Coronary artery (tissue), 2 donors: Measurements from ENCODE around the gene COL21A1.

Source experiments
- DNase-seq: peaks from one replicate; pipeline ENCODE4 v3.0.0-alpha.2; 2017; ENCODE audit warnings: low spot score
- H3K27ac ChIP-seq, 2 donors: fragments of 200-600 bp; sonication (generic); one replicate each; pipeline ENCODE4 v1.5.1; 2016 to 2019
- H3K4me3 ChIP-seq: fragments of 200-600 bp; sonication (generic); 2 replicates; pipeline ENCODE4 v1.5.1; 2016; ENCODE audit warnings: mild to moderate bottlenecking, moderate library complexity
- TF ChIP-seq, protein P1 (sequence below): fragments of 200-600 bp; sonication (generic); IDR thresholded peaks from one replicate; pipeline ENCODE4 v1.5.1; 2019; ENCODE audit warnings: antibody characterized with exemption

The COL21A1 gene

DNA sequence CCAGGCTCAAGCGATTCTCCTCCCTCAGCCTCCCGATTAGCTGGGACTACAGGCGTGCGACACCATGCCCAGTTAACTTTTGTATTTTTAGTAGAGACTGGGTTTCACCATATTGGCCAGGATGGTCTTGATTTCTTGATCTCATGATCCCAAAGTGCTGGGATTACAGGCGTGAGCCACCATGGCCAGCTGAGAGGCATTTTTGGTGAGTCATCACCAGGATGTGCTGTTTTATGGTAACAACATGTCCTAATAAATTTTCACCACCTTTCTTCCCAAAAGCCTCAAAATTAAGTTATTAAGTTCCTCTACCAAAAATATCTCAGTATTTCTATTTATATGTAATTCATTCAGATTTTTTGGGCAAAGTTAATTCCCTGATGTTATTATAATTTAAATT is 53.5 kb downstream of the COL21A1 start:
- no peak for DNase-seq
- Histone ChIP-seq H3K4me3 (no peak overlapping the region), H3K27ac (no peak overlapping the region)
- TF ChIP-seq, protein P1, sequence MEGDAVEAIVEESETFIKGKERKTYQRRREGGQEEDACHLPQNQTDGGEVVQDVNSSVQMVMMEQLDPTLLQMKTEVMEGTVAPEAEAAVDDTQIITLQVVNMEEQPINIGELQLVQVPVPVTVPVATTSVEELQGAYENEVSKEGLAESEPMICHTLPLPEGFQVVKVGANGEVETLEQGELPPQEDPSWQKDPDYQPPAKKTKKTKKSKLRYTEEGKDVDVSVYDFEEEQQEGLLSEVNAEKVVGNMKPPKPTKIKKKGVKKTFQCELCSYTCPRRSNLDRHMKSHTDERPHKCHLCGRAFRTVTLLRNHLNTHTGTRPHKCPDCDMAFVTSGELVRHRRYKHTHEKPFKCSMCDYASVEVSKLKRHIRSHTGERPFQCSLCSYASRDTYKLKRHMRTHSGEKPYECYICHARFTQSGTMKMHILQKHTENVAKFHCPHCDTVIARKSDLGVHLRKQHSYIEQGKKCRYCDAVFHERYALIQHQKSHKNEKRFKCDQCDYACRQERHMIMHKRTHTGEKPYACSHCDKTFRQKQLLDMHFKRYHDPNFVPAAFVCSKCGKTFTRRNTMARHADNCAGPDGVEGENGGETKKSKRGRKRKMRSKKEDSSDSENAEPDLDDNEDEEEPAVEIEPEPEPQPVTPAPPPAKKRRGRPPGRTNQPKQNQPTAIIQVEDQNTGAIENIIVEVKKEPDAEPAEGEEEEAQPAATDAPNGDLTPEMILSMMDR = no peak

DNA sequence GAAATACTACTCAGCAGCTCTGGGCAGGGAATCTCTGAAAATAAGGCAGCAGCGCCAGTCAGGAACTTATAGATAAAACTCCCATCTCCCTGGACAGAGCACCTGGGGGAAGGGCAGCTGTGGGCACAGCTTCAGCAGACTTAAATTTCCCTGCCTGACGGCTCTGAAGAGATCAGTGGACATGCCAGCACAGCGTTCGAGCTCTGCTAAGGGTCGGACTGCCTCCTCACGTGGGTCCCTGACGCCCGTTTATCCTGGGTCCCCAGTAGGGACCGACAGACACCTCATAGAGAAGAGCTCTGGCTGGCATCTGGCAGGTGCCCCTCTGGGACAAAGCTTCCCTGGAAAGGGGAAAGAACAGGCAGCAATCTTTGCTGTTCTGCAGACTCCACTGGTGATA is 59.0 kb downstream of the COL21A1 start:
- Histone ChIP-seq H3K4me3 (peak overlapping the region; percentile 27), H3K27ac (no peak overlapping the region)
- DNase-seq = no peak
- TF ChIP-seq, protein P1 = no peak

DNA sequence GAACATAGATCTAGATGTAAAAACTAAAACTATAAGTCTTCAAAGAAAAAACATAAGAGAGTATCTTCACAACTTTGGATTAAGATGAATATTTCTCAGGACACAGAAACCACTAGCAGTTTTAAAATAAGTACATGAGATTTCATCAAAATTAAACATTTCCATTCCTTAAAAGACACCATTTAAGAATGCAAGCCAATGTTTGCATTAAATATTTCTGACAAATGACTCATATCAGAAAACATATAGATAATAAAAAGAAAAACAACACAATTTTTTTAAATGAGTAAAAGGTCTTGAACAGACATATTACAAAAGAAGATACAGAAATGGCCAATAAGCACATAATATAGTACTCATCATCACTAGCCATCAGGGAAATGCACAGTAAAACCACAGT is 59.7 kb downstream of the COL21A1 start:
- no peak for DNase-seq
- Histone ChIP-seq H3K27ac (no peak overlapping the region), H3K4me3 (no peak overlapping the region)
- TF ChIP-seq, protein P1 = no peak

DNA sequence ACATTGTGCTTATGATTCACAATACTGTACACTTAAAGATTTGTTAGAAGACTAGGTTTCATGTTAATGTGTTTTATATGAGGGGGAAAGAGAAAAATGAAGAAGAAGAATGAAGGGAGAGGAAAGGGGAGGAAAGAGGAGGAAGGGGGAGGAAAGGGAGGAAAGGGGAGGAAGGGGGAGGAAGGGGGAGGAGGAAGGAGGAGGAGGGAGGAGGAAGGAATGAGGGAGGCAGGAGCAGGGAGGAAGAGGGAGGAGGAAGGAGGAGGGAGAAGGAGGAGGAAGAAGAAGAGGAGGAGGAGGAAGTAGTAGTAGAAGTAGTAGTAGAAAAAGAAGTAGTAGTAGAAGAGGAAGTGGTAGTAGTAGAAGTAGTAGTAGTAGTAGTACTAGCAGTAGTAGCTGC is 70.6 kb downstream of the COL21A1 start:
- Histone ChIP-seq H3K4me3 (no peak overlapping the region), H3K27ac (no peak overlapping the region)
- TF ChIP-seq, protein P1 = no peak
- no peak for DNase-seq

DNA sequence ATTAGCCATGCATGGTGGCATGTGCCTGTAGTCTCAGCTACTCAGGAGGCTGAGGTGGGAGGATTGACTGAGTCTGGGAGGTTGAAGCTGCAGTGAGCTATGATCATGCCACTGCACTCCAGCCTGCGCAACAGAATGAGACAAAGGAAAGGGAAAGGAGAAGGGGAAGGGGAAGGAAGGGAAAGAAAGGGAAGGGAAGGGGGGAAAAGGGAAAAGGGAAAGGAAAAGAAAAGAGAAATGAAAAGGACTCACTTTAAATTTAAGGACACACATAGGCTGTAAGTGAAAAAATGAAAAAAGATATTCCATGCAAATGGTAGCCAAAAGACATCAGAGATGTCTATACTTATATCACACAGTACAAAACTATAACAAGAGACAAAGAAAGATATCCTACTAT is 74.2 kb downstream of the COL21A1 start:
- TF ChIP-seq, protein P1 = no peak
- H3K27ac ChIP-seq = no peak overlapping the region
- no peak for DNase-seq
- H3K4me3 ChIP-seq = no peak overlapping the region

DNA sequence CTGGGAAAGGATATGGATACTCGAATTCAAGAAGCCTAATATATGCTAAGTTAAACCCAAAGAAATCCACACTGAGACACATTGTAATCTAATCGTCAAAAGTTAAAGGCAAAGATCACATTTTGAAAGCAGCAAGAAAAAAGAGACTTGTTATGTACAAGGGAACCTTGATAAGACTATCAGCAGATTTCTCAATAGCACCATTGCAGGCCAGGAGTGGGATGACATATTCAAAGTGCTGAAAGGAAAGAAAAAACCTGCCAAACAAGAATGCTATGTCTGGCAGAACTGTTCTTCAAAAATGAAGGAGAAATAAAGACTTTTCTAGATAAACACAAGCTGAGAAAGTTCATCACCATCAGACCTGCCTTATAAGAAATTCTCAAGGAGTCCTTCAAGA is 75.2 kb downstream of the COL21A1 start:
- H3K27ac ChIP-seq = no peak overlapping the region
- DNase-seq = no peak
- no peak overlapping the region for H3K4me3 ChIP-seq
- TF ChIP-seq, protein P1 = no peak

DNA sequence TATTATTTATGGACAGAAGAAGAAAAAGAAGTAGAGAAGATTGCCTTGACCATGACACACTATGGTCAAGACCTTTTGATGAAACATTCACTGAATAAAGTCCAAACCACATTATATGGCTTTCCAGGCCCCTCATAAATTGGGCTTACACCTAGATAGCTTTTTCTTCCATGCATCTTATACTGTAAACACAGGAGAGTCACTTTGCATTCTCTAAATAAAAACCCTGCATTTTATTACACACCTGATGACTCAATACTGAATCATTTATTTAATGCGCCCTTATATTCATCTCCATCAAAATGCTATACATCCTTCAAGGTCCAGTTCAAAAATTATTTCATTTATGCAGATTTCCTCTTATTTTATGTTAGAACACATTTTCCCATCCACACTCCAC is 78.0 kb downstream of the COL21A1 start:
- TF ChIP-seq, protein P1 = no peak
- Histone ChIP-seq H3K4me3 (no peak overlapping the region), H3K27ac (no peak overlapping the region)
- no peak for DNase-seq
